H1 (cell line): ENCODE data around the gene IRS1. TPM values are rescaled to one million over a fixed set of nuclear protein-coding genes. Genes with fewer than 3 reads are reported as not detected.

ENCODE experiments used
- CTCF ChIA-PET: fragments of 300-600 bp; sonication (Branson Sonifier 250); formaldehyde crosslinking; loops from one replicate; lab custom pipeline; 2021; ENCODE audit not compliant: partially characterized antibody; lab: Charles Lee
- POLR2A ChIA-PET: fragments of 300-600 bp; sonication (Branson Sonifier 250); formaldehyde crosslinking; loops from one replicate; lab custom pipeline; 2021; ENCODE audit warnings: inconsistent platforms; ENCODE audit not compliant: partially characterized antibody; lab: Charles Lee
- DNase-seq, 2 experiments: peaks; one replicate each; pipeline versions ENCODE4 v3.0.0 to v3.0.0-alpha.2; 2010 to 2022; ENCODE audit warnings: low spot score in 2 of 2, low read depth in 1 of 2, mixed read lengths in 1 of 2
- FAIRE-seq: peaks from 2 replicates; lab custom pipeline; 2011; peaks lifted over from hg19 to GRCh38; lab: Jason Lieb, UNC
- H2AFZ ChIP-seq: 2 replicates; pipeline ENCODE4 v1.8.1; 2012; ENCODE audit warnings: low read length, inconsistent platforms
- H2AK5ac ChIP-seq: 2 replicates; pipeline ENCODE4 v1.6.1; 2013; ENCODE audit warnings: low read depth, low read length
- H2BK120ac ChIP-seq: replicated peaks from 2 replicates; pipeline ENCODE3; 2013; ENCODE audit warnings: low read depth, low read length, inconsistent platforms
- H2BK12ac ChIP-seq: 2 replicates; pipeline ENCODE4 v1.6.1; 2013; ENCODE audit warnings: low read depth, low read length
- H2BK15ac ChIP-seq: 2 replicates; pipeline ENCODE4 v1.6.1; 2013; ENCODE audit warnings: low read length
- H2BK20ac ChIP-seq: 2 replicates; pipeline ENCODE4 v1.6.1; 2013; ENCODE audit warnings: low read length
- H2BK5ac ChIP-seq: 2 replicates; pipeline ENCODE4 v1.6.1; 2013; ENCODE audit warnings: low read depth, low read length
- H3K14ac ChIP-seq: 2 replicates; pipeline ENCODE4 v1.6.1; 2013; ENCODE audit warnings: inconsistent platforms; ENCODE audit not compliant: insufficient read length
- H3K18ac ChIP-seq: 2 replicates; pipeline ENCODE4 v1.6.1; 2013; ENCODE audit warnings: low read length; ENCODE audit errors: extremely low read depth
- H3K23ac ChIP-seq: 2 replicates; pipeline ENCODE4 v1.6.1; 2013; ENCODE audit warnings: inconsistent platforms; ENCODE audit not compliant: insufficient read length
- H3K23me2 ChIP-seq: 2 replicates; pipeline ENCODE4 v1.6.1; 2013; ENCODE audit warnings: low read depth, low read length
- H3K27ac ChIP-seq: 2 replicates; pipeline ENCODE4 v1.6.1; 2011; ENCODE audit warnings: low read depth, low read length, inconsistent platforms
- H3K27me3 ChIP-seq, 4 experiments: replicated peaks in 1 of 4; 1 replicate in 1 of 4; 2 replicates in 3 of 4; pipeline versions ENCODE4 v1.6.1 to v1.8.1; 2011 to 2013; ENCODE audit warnings: low read length in 3 of 4, mild to moderate bottlenecking in 3 of 4, inconsistent platforms in 2 of 4, mixed read lengths in 2 of 4, moderate library complexity in 1 of 4; ENCODE audit not compliant: control insufficient read depth in 3 of 4, insufficient read depth in 3 of 4; ENCODE audit errors: extremely low read depth in 1 of 4
- H3K36me3 ChIP-seq, 4 experiments: 2 replicates each; pipeline versions ENCODE4 v1.6.1 to v1.8.1; 2011 to 2013; ENCODE audit warnings: mild to moderate bottlenecking in 4 of 4, low read length in 3 of 4, moderate library complexity in 2 of 4, control low read depth in 1 of 4, inconsistent platforms in 1 of 4; ENCODE audit not compliant: insufficient read depth in 4 of 4, control insufficient read depth in 2 of 4
- H3K4ac ChIP-seq: replicated peaks from 2 replicates; pipeline ENCODE3; 2013; ENCODE audit warnings: low read length, low read depth, mixed read lengths, inconsistent platforms; ENCODE audit not compliant: insufficient read length
- H3K4me1 ChIP-seq, 4 experiments: replicated peaks in 1 of 4; 1 replicate in 1 of 4; 2 replicates in 3 of 4; pipeline versions ENCODE4 v1.6.1 to v1.8.1; 2011 to 2013; ENCODE audit warnings: low read length in 3 of 4, inconsistent platforms in 2 of 4, mixed read lengths in 1 of 4; ENCODE audit not compliant: insufficient read depth in 4 of 4, control insufficient read depth in 3 of 4
- H3K4me2 ChIP-seq, 2 experiments: 2 replicates each; pipeline versions ENCODE4 v1.6.1 to v1.8.1; 2011 to 2013; ENCODE audit warnings: low read depth in 2 of 2, low read length in 2 of 2, control low read depth in 1 of 2, inconsistent platforms in 1 of 2, mild to moderate bottlenecking in 1 of 2; ENCODE audit not compliant: insufficient read depth in 1 of 2
- H3K4me3 ChIP-seq, 4 experiments: fragments of 200-600, 300-600 bp in 1 of 4; sonication (generic), shearing (Covaris generic), sonication (Bioruptor Twin) in 1 of 4; 2 replicates each; pipeline versions ENCODE4 v1.5.1 to v1.8.1; 2011 to 2016; ENCODE audit warnings: low read length in 4 of 4, low read depth in 3 of 4, control low read depth in 2 of 4, inconsistent platforms in 2 of 4, mild to moderate bottlenecking in 2 of 4, mixed read lengths in 1 of 4, moderate library complexity in 1 of 4; ENCODE audit not compliant: insufficient read depth in 2 of 4; ENCODE audit errors: extremely low read depth in 1 of 4
- H3K56ac ChIP-seq: replicated peaks from 2 replicates; pipeline ENCODE3; 2013; ENCODE audit warnings: low read depth, mild to moderate bottlenecking, mixed read lengths, low read length, inconsistent platforms; ENCODE audit not compliant: insufficient read length
- H3K79me1 ChIP-seq: 2 replicates; pipeline ENCODE4 v1.6.1; 2013; ENCODE audit warnings: low read depth, low read length, control low read depth
- H3K79me2 ChIP-seq, 2 experiments: 2 replicates each; pipeline versions ENCODE4 v1.6.1 to v1.8.1; 2012 to 2013; ENCODE audit warnings: low read length in 2 of 2, mild to moderate bottlenecking in 2 of 2, inconsistent platforms in 1 of 2; ENCODE audit not compliant: insufficient read depth in 2 of 2, control insufficient read depth in 1 of 2
- H3K9ac ChIP-seq, 4 experiments: replicated peaks in 1 of 4; 1 replicate in 1 of 4; 2 replicates in 3 of 4; pipeline versions ENCODE4 v1.6.1 to v1.8.1; 2011 to 2013; ENCODE audit warnings: low read depth in 3 of 4, low read length in 3 of 4, control low read depth in 2 of 4, mild to moderate bottlenecking in 2 of 4, moderate library complexity in 2 of 4, inconsistent platforms in 1 of 4; ENCODE audit errors: extremely low read depth in 1 of 4
- H3K9me3 ChIP-seq, 2 experiments: 2 replicates each; pipeline versions ENCODE4 v1.6.1 to v1.8.1; 2012 to 2013; ENCODE audit warnings: mild to moderate bottlenecking in 2 of 2, moderate library complexity in 2 of 2, control low read depth in 1 of 2, inconsistent platforms in 1 of 2, low read depth in 1 of 2, low read length in 1 of 2, mixed read lengths in 1 of 2; ENCODE audit not compliant: insufficient read depth in 2 of 2
- H4K20me1 ChIP-seq, 2 experiments: replicated peaks in 1 of 2; 2 replicates each; pipeline versions ENCODE3 to v1.8.1; 2011 to 2013; ENCODE audit warnings: inconsistent platforms in 2 of 2, low read length in 2 of 2, mild to moderate bottlenecking in 1 of 2; ENCODE audit not compliant: insufficient read depth in 2 of 2, control insufficient read depth in 1 of 2
- H4K5ac ChIP-seq: 2 replicates; pipeline ENCODE4 v1.6.1; 2013; ENCODE audit warnings: low read length, low read depth, mixed read lengths, inconsistent platforms; ENCODE audit not compliant: insufficient read length
- H4K8ac ChIP-seq: 2 replicates; pipeline ENCODE4 v1.8.0; 2013; ENCODE audit warnings: mild to moderate bottlenecking, moderate library complexity, low read length, inconsistent platforms; ENCODE audit not compliant: insufficient read depth; ENCODE audit errors: extremely low read depth
- H4K91ac ChIP-seq: replicated peaks from 2 replicates; pipeline ENCODE3; 2013; ENCODE audit warnings: low read length, mixed read lengths, inconsistent platforms; ENCODE audit not compliant: insufficient read length
- ATF3 ChIP-seq: IDR thresholded peaks from 2 replicates; pipeline ENCODE4 v1.6.1; 2011; ENCODE audit warnings: low read depth, mild to moderate bottlenecking, low read length; ENCODE audit not compliant: insufficient read depth
- E2F6 ChIP-seq: IDR thresholded peaks from 2 replicates; pipeline ENCODE4 v1.6.1; 2012; ENCODE audit warnings: inconsistent platforms
- EZH2 ChIP-seq: fragments of 200-600 bp; sonication (generic); IDR thresholded peaks from 2 replicates; pipeline ENCODE4 v1.7.1; 2012; ENCODE audit warnings: low read depth, mild to moderate bottlenecking, moderate library complexity, low read length, inconsistent platforms; ENCODE audit not compliant: severe bottlenecking
- KDM1A ChIP-seq: fragments of 200-600, 300-600 bp; sonication (generic); IDR thresholded peaks from 2 replicates; pipeline ENCODE4 v1.7.1; 2016; ENCODE audit warnings: mild to moderate bottlenecking, low read length, borderline replicate concordance
- KDM4A ChIP-seq: IDR thresholded peaks from one replicate; pipeline ENCODE4 v1.7.1; 2012; ENCODE audit warnings: low read depth, mild to moderate bottlenecking, moderate library complexity, low read length, inconsistent platforms; ENCODE audit not compliant: severe bottlenecking
- KDM5A ChIP-seq: fragments of 200-600 bp; IDR thresholded peaks from 2 replicates; pipeline ENCODE4 v1.7.1; 2012; ENCODE audit warnings: mild to moderate bottlenecking, low read length, inconsistent platforms, mixed read lengths
- NRF1 ChIP-seq: IDR thresholded peaks from 2 replicates; pipeline ENCODE4 v1.6.1; 2011; ENCODE audit warnings: mild to moderate bottlenecking, low read depth, low read length, improper control_type of control experiment
- PHF8 ChIP-seq: fragments of 200-600 bp; sonication (generic); conservative IDR thresholded peaks from 2 replicates; pipeline ENCODE4 v1.7.1; 2012; ENCODE audit warnings: low read depth, mild to moderate bottlenecking, inconsistent platforms, low read length, moderate library complexity
- RBBP5 ChIP-seq: IDR thresholded peaks from 2 replicates; pipeline ENCODE4 v1.7.1; 2012; ENCODE audit warnings: low read depth, mild to moderate bottlenecking, inconsistent platforms, low read length, moderate library complexity, borderline replicate concordance
- SP4 ChIP-seq: IDR thresholded peaks from 2 replicates; pipeline ENCODE4 v1.6.1; 2012; ENCODE audit warnings: low read length, inconsistent platforms
- WGBS, 2 experiments: shearing (Covaris generic) in 1 of 2; methylation state at CpG; one replicate each; pipeline versions ENCODE4 v1.1.6 to v1.1.7; 2013 to 2015; ENCODE audit warnings: low lambda C conversion rate in 2 of 2, mixed read lengths in 2 of 2, inconsistent platforms in 1 of 2, low coverage in 1 of 2, missing lambda C conversion rate in 1 of 2; ENCODE audit not compliant: insufficient replicate concordance in 2 of 2, insufficient coverage in 1 of 2, insufficient read length in 1 of 2; ENCODE audit errors: extremely low coverage in 1 of 2, missing lambda C conversion rate in 1 of 2; 5-methylcytosine and 5-hydroxymethylcytosine counted together
- polyA plus RNA-seq, 7 experiments: library from polyadenylated mRNA; depleted of rRNA in 3 of 7; stranded (reverse) in 5 of 7; unstranded in 2 of 7; fragments of >200 nt in 5 of 7; fragments of 200-250 nt in 2 of 7; gene quantifications; 1 replicate in 5 of 7; 2 replicates in 1 of 7; 4 replicates in 1 of 7; pipeline versions ENCODE4 v1.2.1 to v1.2.3, GENCODE V29; 2011 to 2013; ENCODE audit warnings: missing spikeins in 2 of 7, mixed read lengths in 2 of 7
- total RNA-seq: library from RNA; stranded (reverse); fragmentation: NEBNext Ultra II Directional; extraction: Animal tissue kit (Norgen Biotek cat#: 25700); gene quantifications from 2 replicates; pipeline ENCODE4 v1.2.1, GENCODE V29; 2021

IRS1 gene
- total and polyA plus RNA-seq, 2 of the 8 experiments (the other 6 are each of a cell fraction or from before 2014, with no cell fraction given) = 9.1 to 26.9 TPM

- peaks cover 0 to 3% of the 10 kb centered on the region in 2 experiments for H4K20me1 ChIP-seq
Observed at GRCh38 chr2:226739545-226740030, 60.0 kb downstream of the IRS1 start.

More at GRCh38 chr2:226739545-226740030, 60.0 kb downstream of the IRS1 start:
- Histone ChIP-seq H3K4ac (no peak overlapping the region), H3K79me2 (peaks cover 0 to 10% of the 10 kb centered on the region in 2 experiments; a peak in 3 of 4 replicates), H3K18ac (no peak overlapping the region), H2BK12ac (no peak overlapping the region), H4K5ac (no peak overlapping the region), H3K9me3 (no peaks in the 10 kb centered on the region), H3K27me3 (no peaks in the 10 kb centered on the region), H3K14ac (no peak overlapping the region)
- no peak for TF ChIP-seq ATF3
- no peak for TF ChIP-seq EZH2
- TF ChIP-seq PHF8 = no peak
- TF ChIP-seq RBBP5 = no peak
- no peak for TF ChIP-seq KDM4A
- no peak for TF ChIP-seq KDM1A
- TF ChIP-seq NRF1 = no peak
- TF ChIP-seq SP4 = no peak
- no peak for TF ChIP-seq KDM5A
- TF ChIP-seq E2F6 = no peak
- TF ChIP-seq, all 59 proteins: peak for 0
- Histone ChIP-seq H3K27ac (no peak overlapping the region), H4K8ac (no peak overlapping the region), H2AK5ac (no peak overlapping the region), H3K79me1 (no peaks in the 10 kb centered on the region), H2BK20ac (no peak overlapping the region), H3K9ac (no peak overlapping the region), H2BK15ac (no peak overlapping the region), H3K4me1 (peaks cover 0 to 9% (median 6%) of the 10 kb centered on the region in 4 experiments; a peak in 4 of 7 replicates), H3K36me3 (no peaks in the 10 kb centered on the region; a peak in 1 of 8 replicates), H3K4me2 (no peak overlapping the region), H2BK5ac (no peak overlapping the region), H4K91ac (no peak overlapping the region), H3K23me2 (no peaks in the 10 kb centered on the region; the same call in 1 of the 2 replicates), H2BK120ac (no peak overlapping the region), H3K4me3 (no peak overlapping the region), H3K23ac (no peak overlapping the region), H2AFZ (no peak overlapping the region), H3K56ac (no peak overlapping the region)
- FAIRE-seq (no peak), DNase-seq (no peak)
- WGBS, 2 experiments = 93% methylated on average over 6 of the region's 6 CpGs; no CpG with 5 or more reads in 1 of the 2 experiments
- ChIA-PET POLR2A (no interaction called here), CTCF (interaction anchor here (0.7 to 1.4 kb wide), 3 partner anchors 11 to 22 kb away, joined by 3 to 5 read pairs (median 3); no protein-coding TSS in a partner anchor)
